MCF 10A (cell line): ENCODE measurements around the gene CSNK1G2. TPM values are rescaled to one million over a fixed set of nuclear protein-coding genes. Genes with fewer than 3 reads are reported as not detected.

Experiments
- BruUV-seq: library from RNA; stranded (reverse); fragments of 400-500 nt; replicated peaks from 2 replicates; lab custom pipeline; 2021; lab: Mats Ljungman, UMichigan
- CTCF ChIA-PET: fragments of 300-600 bp; sonication (Branson Sonifier 250); formaldehyde crosslinking; extraction: SDS; loops from one replicate; lab custom pipeline; 2021; ENCODE audit warnings: antibody characterized with exemption, inconsistent platforms; lab: Yijun Ruan, JAX
- POLR2A ChIA-PET: fragments of 300-600, 350-650 bp; sonication (Branson Sonifier 250); formaldehyde crosslinking; extraction: SDS; loops from one replicate; lab custom pipeline; 2020; ENCODE audit warnings: antibody characterized with exemption, inconsistent platforms; lab: Yijun Ruan, JAX
- DNase-seq: peaks from one replicate; pipeline ENCODE4 v3.0.0-alpha.2; 2018; ENCODE audit not compliant: unreplicated experiment
- H3K27ac Mint-ChIP-seq: one replicate; pipeline ENCODE4 v1.8.0; 2022; ENCODE audit warnings: mild to moderate bottlenecking, low read depth, mixed read lengths; ENCODE audit not compliant: unreplicated experiment
- H3K27me3 Mint-ChIP-seq: one replicate; pipeline ENCODE4 v1.8.0; 2022; ENCODE audit warnings: mixed read lengths; ENCODE audit not compliant: insufficient read depth, unreplicated experiment
- H3K36me3 Mint-ChIP-seq: one replicate; pipeline ENCODE4 v1.8.0; 2022; ENCODE audit warnings: mild to moderate bottlenecking, moderate library complexity, mixed read lengths; ENCODE audit not compliant: insufficient read depth, unreplicated experiment
- H3K4me1 Mint-ChIP-seq: one replicate; pipeline ENCODE4 v1.8.0; 2022; ENCODE audit warnings: mixed read lengths; ENCODE audit not compliant: insufficient read depth, unreplicated experiment
- H3K4me3 Mint-ChIP-seq: one replicate; pipeline ENCODE4 v1.8.0; 2022; ENCODE audit warnings: mild to moderate bottlenecking, moderate library complexity, mixed read lengths; ENCODE audit not compliant: unreplicated experiment
- H3K9me3 Mint-ChIP-seq: one replicate; pipeline ENCODE4 v1.8.0; 2022; ENCODE audit warnings: mixed read lengths; ENCODE audit not compliant: unreplicated experiment
- intact Hi-C: fragments of 100-400 bp; cut with micrococcal nuclease; formaldehyde crosslinking; loops from 2 replicates; pipeline ENCODE4 v1.14.1; 2022
- total RNA-seq: library from RNA; stranded (reverse); gene quantifications from 2 replicates; pipeline ENCODE4 v1.2.3, GENCODE V29; 2022
- TF ChIP-seq, protein P1 (sequence below): fragments of 200-600 bp; IDR thresholded peaks from one replicate; pipeline ENCODE4 v1.8.0; 2022; ENCODE audit warnings: antibody characterized with exemption, mild to moderate bottlenecking; ENCODE audit not compliant: unreplicated experiment

The CSNK1G2 gene
- total RNA-seq, 1 experiment from 2014 or later, result 48.5 TPM

GRCh38 chr19:2014731-2015607, 74.0 kb downstream of the CSNK1G2 start:
- peaks cover 7% of the 10 kb centered on the region for H3K36me3 Mint-ChIP-seq
- POLR2A ChIA-PET, result no interaction called here
- H3K4me3 Mint-ChIP-seq, result peak overlapping the region; percentile 73
- CTCF ChIA-PET, result no interaction called here
- H3K27me3 Mint-ChIP-seq, result no peaks in the 10 kb centered on the region
- TF ChIP-seq, protein P1, sequence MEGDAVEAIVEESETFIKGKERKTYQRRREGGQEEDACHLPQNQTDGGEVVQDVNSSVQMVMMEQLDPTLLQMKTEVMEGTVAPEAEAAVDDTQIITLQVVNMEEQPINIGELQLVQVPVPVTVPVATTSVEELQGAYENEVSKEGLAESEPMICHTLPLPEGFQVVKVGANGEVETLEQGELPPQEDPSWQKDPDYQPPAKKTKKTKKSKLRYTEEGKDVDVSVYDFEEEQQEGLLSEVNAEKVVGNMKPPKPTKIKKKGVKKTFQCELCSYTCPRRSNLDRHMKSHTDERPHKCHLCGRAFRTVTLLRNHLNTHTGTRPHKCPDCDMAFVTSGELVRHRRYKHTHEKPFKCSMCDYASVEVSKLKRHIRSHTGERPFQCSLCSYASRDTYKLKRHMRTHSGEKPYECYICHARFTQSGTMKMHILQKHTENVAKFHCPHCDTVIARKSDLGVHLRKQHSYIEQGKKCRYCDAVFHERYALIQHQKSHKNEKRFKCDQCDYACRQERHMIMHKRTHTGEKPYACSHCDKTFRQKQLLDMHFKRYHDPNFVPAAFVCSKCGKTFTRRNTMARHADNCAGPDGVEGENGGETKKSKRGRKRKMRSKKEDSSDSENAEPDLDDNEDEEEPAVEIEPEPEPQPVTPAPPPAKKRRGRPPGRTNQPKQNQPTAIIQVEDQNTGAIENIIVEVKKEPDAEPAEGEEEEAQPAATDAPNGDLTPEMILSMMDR, result no peak
- intact Hi-C loops, result loop anchor here (5.0 kb wide), 1 partner anchor 137 kb away; the partner anchor contains the start of gene AP3D1
- DNase-seq, result no peak
- peaks cover 21% of the 10 kb centered on the region for H3K4me1 Mint-ChIP-seq
- no peaks in the 10 kb centered on the region for H3K9me3 Mint-ChIP-seq
- no TSS peak for BruUV-seq
- no peak overlapping the region for H3K27ac Mint-ChIP-seq

- no TSS peak for BruUV-seq
- Mint-ChIP-seq H3K27me3 (no peaks in the 10 kb centered on the region), H3K9me3 (no peaks in the 10 kb centered on the region), H3K27ac (no peak within 1 kb of the TSS), H3K36me3 (peaks cover 7% of the 10 kb centered on the region), H3K4me1 (peaks cover 22% of the 10 kb centered on the region), H3K4me3 (peak within 1 kb of the TSS; percentile 73)
- intact Hi-C loops, result loop anchor here (5.0 kb wide), 1 partner anchor 137 kb away; the partner anchor contains the start of gene AP3D1
- ChIA-PET CTCF (interaction anchor here (1.4 kb wide), 1 partner anchor 54 kb away, joined by 5 read pairs; no protein-coding TSS in a partner anchor), POLR2A (interaction anchor here (0.6 to 1.4 kb wide), 4 partner anchors 34 to 369 kb away, joined by 3 to 4 read pairs (median 3); no protein-coding TSS in a partner anchor)
- peak; percentile 86 for DNase-seq
- TF ChIP-seq, protein P1, result no peak
Observed at GRCh38 chr19:2015608-2015950, 74.6 kb downstream of the CSNK1G2 start, which contains the start of gene BTBD2. BTBD2 (minus strand) TSS chr19:2015714; CDS start chr19:2015703, 11 bp downstream.

GRCh38 chr19:2016041-2016807, 75.3 kb downstream of the CSNK1G2 start:
- ChIA-PET POLR2A (interaction anchor here (0.6 to 1.4 kb wide), 10 partner anchors 20 to 369 kb away, joined by 3 to 4 read pairs (median 3); no protein-coding TSS in a partner anchor), CTCF (interaction anchor here (0.6 to 1.4 kb wide), 7 partner anchors 16 to 86 kb away, joined by 3 to 6 read pairs (median 4); no protein-coding TSS in a partner anchor)
- Mint-ChIP-seq H3K9me3 (no peaks in the 10 kb centered on the region), H3K27me3 (no peaks in the 10 kb centered on the region), H3K4me1 (peaks cover 20% of the 10 kb centered on the region), H3K36me3 (peaks cover 1% of the 10 kb centered on the region), H3K4me3 (peak overlapping the region; percentile 63), H3K27ac (no peak overlapping the region)
- TF ChIP-seq, protein P1, result no peak
- DNase-seq, result peak; percentile 90
- intact Hi-C loops, result loop anchor here (5.0 kb wide), 1 partner anchor 136 kb away; the partner anchor contains the start of gene AP3D1
- BruUV-seq, result no TSS peak
